GM23248 (cell line): ENCODE results near the gene TFEB.

Experiments
- EZH2 ChIP-seq: fragments of 200-600 bp; sonication (generic); IDR thresholded peaks from 2 replicates; pipeline ENCODE4 v1.6.1; 2018; ENCODE audit warnings: antibody characterized with exemption, mild to moderate bottlenecking; ENCODE audit not compliant: insufficient read depth, poor library complexity, severe bottlenecking
- EZH2phosphoT487 ChIP-seq: fragments of 200-600 bp; sonication (generic); IDR thresholded peaks from 2 replicates; pipeline ENCODE4 v1.6.1; 2018; ENCODE audit warnings: antibody characterized with exemption, moderate library complexity, mild to moderate bottlenecking, low read depth; ENCODE audit not compliant: insufficient read depth

- no peak for TF ChIP-seq EZH2phosphoT487
- no peak for TF ChIP-seq EZH2
Observed at GRCh38 chr6:41680182-41680965, 55.0 kb downstream of the TFEB start.
